ENCODE measurements around the gene ACER2.

ACER2 gene

GRCh38 chr9:19408693-19409400, at the start of gene ACER2:
Gene ACER2 (plus strand): TSS chr9:19409009. CDS start chr9:19409085, 76 bp downstream.
- Histone ChIP-seq H3K4me3 (ENCODE audit: low read depth in 1 of 2, low read length in 1 of 2) (peak within 1 kb of the TSS; percentile 51 to 72), H3K27ac (peak within 1 kb of the TSS; percentile 2), H3K4me1 (ENCODE audit: control insufficient read depth in 1 of 2, insufficient read depth in 1 of 2, low read depth in 1 of 2, low read length in 1 of 2) (peaks cover 10 to 16% of the 10 kb centered on the region in 2 experiments), H3K9me3 (no peaks in the 10 kb centered on the region), H3K36me3 (no peaks in the 10 kb centered on the region), H3K27me3 (peaks cover 31% of the 10 kb centered on the region)
- no peak for TF ChIP-seq CTCF (IDR thresholded peaks at IDR 0.05)

GRCh38 chr9:19369107-19369506, 39.7 kb upstream of the ACER2 start:
- Histone ChIP-seq H3K36me3 (peaks cover 25% of the 10 kb centered on the region), H3K27ac (no peak overlapping the region)

GRCh38 chr9:19371942-19372341, 36.9 kb upstream of the ACER2 start:
- Histone ChIP-seq H3K27ac (no peak overlapping the region), H3K36me3 (peaks cover 47% of the 10 kb centered on the region), H3K4me1 (ENCODE audit: control insufficient read depth in 1 of 2, insufficient read depth in 1 of 2, low read depth in 1 of 2, low read length in 1 of 2) (no peaks in the 10 kb centered on the region), H3K27me3 (no peaks in the 10 kb centered on the region), H3K9me3 (no peaks in the 10 kb centered on the region), H3K4me3 (ENCODE audit: low read depth in 1 of 2, low read length in 1 of 2) (no peak overlapping the region)
- TF ChIP-seq CTCF (IDR thresholded peaks at IDR 0.05): no peak

More at GRCh38 chr9:19369107-19369506, 39.7 kb upstream of the ACER2 start:
- Histone ChIP-seq H3K27me3 (no peaks in the 10 kb centered on the region), H3K4me3 (ENCODE audit: low read depth in 1 of 2, low read length in 1 of 2) (no peak overlapping the region), H3K4me1 (ENCODE audit: control insufficient read depth in 1 of 2, insufficient read depth in 1 of 2, low read depth in 1 of 2, low read length in 1 of 2) (no peaks in the 10 kb centered on the region), H3K9me3 (no peaks in the 10 kb centered on the region)
- no peak for TF ChIP-seq CTCF (IDR thresholded peaks at IDR 0.05)

- no peak for TF ChIP-seq CTCF (IDR thresholded peaks at IDR 0.05)
- Histone ChIP-seq H3K9me3 (no peaks in the 10 kb centered on the region), H3K27ac (no peak overlapping the region), H3K27me3 (no peaks in the 10 kb centered on the region), H3K4me3 (ENCODE audit: low read depth in 1 of 2, low read length in 1 of 2) (no peak overlapping the region), H3K4me1 (ENCODE audit: control insufficient read depth in 1 of 2, insufficient read depth in 1 of 2, low read depth in 1 of 2, low read length in 1 of 2) (no peaks in the 10 kb centered on the region), H3K36me3 (peaks cover 53% of the 10 kb centered on the region)
Measured at GRCh38 chr9:19372567-19372966, 36.2 kb upstream of the ACER2 start.

GRCh38 chr9:19373527-19373926, 35.3 kb upstream of the ACER2 start:
- Histone ChIP-seq H3K9me3 (no peaks in the 10 kb centered on the region), H3K4me3 (ENCODE audit: low read depth in 1 of 2, low read length in 1 of 2) (no peak overlapping the region), H3K27ac (no peak overlapping the region), H3K27me3 (no peaks in the 10 kb centered on the region), H3K4me1 (ENCODE audit: control insufficient read depth in 1 of 2, insufficient read depth in 1 of 2, low read depth in 1 of 2, low read length in 1 of 2) (peaks cover under 1 to 4% of the 10 kb centered on the region in 2 experiments), H3K36me3 (peaks cover 63% of the 10 kb centered on the region)
- no peak for TF ChIP-seq CTCF (IDR thresholded peaks at IDR 0.05)

Data from neutrophil (primary cell).